Astrocyte (in vitro differentiated cells and primary cell): Measurements from ENCODE around the gene ATIC.

Experiments used
- EZH2 ChIP-seq: IDR thresholded peaks from 2 replicates; pipeline ENCODE4 v1.6.1; 2012; ENCODE audit warnings: mild to moderate bottlenecking, low read length, inconsistent platforms; ENCODE audit not compliant: insufficient read depth
- TF ChIP-seq, protein P1 (sequence below): IDR thresholded peaks from 2 replicates; pipeline ENCODE4 v1.5.1; 2011; ENCODE audit warnings: low read depth, mild to moderate bottlenecking, inconsistent platforms, low read length, moderate library complexity; ENCODE audit not compliant: insufficient read depth

GRCh38 chr2:215311625-215312396 is at the start of gene ATIC:
- TF ChIP-seq, protein P1, sequence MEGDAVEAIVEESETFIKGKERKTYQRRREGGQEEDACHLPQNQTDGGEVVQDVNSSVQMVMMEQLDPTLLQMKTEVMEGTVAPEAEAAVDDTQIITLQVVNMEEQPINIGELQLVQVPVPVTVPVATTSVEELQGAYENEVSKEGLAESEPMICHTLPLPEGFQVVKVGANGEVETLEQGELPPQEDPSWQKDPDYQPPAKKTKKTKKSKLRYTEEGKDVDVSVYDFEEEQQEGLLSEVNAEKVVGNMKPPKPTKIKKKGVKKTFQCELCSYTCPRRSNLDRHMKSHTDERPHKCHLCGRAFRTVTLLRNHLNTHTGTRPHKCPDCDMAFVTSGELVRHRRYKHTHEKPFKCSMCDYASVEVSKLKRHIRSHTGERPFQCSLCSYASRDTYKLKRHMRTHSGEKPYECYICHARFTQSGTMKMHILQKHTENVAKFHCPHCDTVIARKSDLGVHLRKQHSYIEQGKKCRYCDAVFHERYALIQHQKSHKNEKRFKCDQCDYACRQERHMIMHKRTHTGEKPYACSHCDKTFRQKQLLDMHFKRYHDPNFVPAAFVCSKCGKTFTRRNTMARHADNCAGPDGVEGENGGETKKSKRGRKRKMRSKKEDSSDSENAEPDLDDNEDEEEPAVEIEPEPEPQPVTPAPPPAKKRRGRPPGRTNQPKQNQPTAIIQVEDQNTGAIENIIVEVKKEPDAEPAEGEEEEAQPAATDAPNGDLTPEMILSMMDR, result no peak
- TF ChIP-seq EZH2, result no peak
